NCI-H748 treated with DMSO at 0.1 percent for 48 hours (cell line): Measurements from ENCODE around the gene ZNF225.
"Not testable (repeated sequence)": the region's sequence is repeated elsewhere in the genome, so short reads cannot be mapped to it uniquely, and the experiment has no call there.

Experiments
- DNase-seq: peaks from one replicate; lab custom pipeline; 2025; lab: John Stamatoyannopoulos, UW

ZNF225 gene

GRCh38 chr19:44113138-44113783 lies at the start of gene ZNF225:
ZNF225 (plus strand) TSS chr19:44113399; CDS start chr19:44115828, 2,429 bp downstream.
- peak; percentile 99 for DNase-seq

GRCh38 chr19:44066305-44066704 lies 46.9 kb upstream of the ZNF225 start:
- DNase-seq: no peak

- no peak for DNase-seq
Observed at GRCh38 chr19:44069415-44069814, 43.8 kb upstream of the ZNF225 start.

GRCh38 chr19:44071824-44072542 lies 41.2 kb upstream of the ZNF225 start, which contains the start of gene ZNF284:
ZNF284 (plus strand) TSS chr19:44072159; CDS start chr19:44076390, 4,231 bp downstream.
- DNase-seq: peak; percentile 93

- no peak for DNase-seq
Observed at GRCh38 chr19:44072543-44073401, 40.4 kb upstream of the ZNF225 start.

- DNase-seq: no peak
Observed at GRCh38 chr19:44076325-44076724, 36.9 kb upstream of the ZNF225 start.

GRCh38 chr19:44092108-44092507 lies 21.1 kb upstream of the ZNF225 start:
- no peak for DNase-seq

- DNase-seq: peak; percentile 98
Observed at GRCh38 chr19:44093931-44094765, 19.1 kb upstream of the ZNF225 start, which contains the start of gene ZNF224. ZNF224 (plus strand) TSS chr19:44094361; CDS start chr19:44097874, 3,513 bp downstream.

GRCh38 chr19:44107751-44108150 lies 5.4 kb upstream of the ZNF225 start:
- no peak for DNase-seq

- no peak for DNase-seq
Observed at GRCh38 chr19:44109458-44109857, 3.7 kb upstream of the ZNF225 start.

- peak; percentile 95 for DNase-seq
Observed at GRCh38 chr19:44111910-44112463, 1.2 kb upstream of the ZNF225 start.

- no peak for DNase-seq
Observed at GRCh38 chr19:44112802-44113137, 429 bp upstream of the ZNF225 start.

GRCh38 chr19:44113784-44114390 lies 688 bp downstream of the ZNF225 start:
- no peak for DNase-seq

- DNase-seq: not testable (repeated sequence)
Observed at GRCh38 chr19:44121162-44121561, 8.0 kb downstream of the ZNF225 start.

GRCh38 chr19:44131955-44132354 lies 18.8 kb downstream of the ZNF225 start:
- DNase-seq: no peak

GRCh38 chr19:44141191-44142058 lies 28.2 kb downstream of the ZNF225 start, which contains the start of gene ZNF234:
ZNF234 (plus strand) TSS chr19:44141554; CDS start chr19:44144633, 3,079 bp downstream.
- peak; percentile 68 for DNase-seq

GRCh38 chr19:44142059-44142433 lies 28.8 kb downstream of the ZNF225 start:
- no peak for DNase-seq

- DNase-seq: no peak
Observed at GRCh38 chr19:44149776-44150175, 36.6 kb downstream of the ZNF225 start.

- DNase-seq: no peak
Observed at GRCh38 chr19:44151491-44151890, 38.3 kb downstream of the ZNF225 start.

- no peak for DNase-seq
Observed at GRCh38 chr19:44156475-44156874, 43.3 kb downstream of the ZNF225 start.
